GM18907 (cell line): Measurements from ENCODE around the gene FLT3LG.

ENCODE experiments used
- ATAC-seq: cut with Tn5 transposase; IDR thresholded peaks from one replicate; pipeline ENCODE4 v1.9.1; 2021; ENCODE audit warnings: mild to moderate bottlenecking, moderate library complexity; ENCODE audit not compliant: unreplicated experiment

FLT3LG gene

DNA sequence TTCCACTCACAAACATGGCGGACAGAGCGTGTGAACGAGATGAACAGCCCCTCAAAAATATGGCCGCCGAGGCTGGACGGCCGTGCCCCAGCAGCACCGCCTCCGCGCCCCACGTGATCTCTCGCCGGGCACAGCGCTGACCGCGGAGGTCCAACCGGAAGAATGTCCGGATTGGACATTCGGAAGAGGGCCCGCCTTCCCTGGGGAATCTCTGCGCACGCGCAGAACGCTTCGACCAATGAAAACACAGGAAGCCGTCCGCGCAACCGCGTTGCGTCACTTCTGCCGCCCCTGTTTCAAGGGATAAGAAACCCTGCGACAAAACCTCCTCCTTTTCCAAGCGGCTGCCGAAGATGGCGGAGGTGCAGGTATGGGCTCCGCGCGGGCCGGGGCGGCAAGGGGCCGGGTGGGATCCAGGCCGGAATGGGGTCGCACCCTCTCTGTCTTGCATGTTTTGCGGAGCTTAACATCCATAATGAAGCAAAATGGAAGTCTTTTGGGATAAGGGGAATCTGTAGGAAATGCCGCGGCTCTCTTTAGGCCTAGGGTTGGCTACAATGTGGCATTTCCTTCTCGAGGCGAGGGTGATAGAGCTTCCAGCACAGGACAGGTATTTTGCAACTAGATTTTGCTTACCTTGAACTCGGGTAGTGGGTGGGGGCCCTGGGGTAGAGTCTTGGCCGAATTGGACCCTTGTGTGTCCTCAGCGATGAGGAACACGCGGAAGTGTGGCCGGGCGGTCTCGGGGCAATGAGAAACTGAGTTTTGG, 13.4 kb downstream of the FLT3LG start, which contains the start of gene RPL13A:
TSS of gene RPL13A (plus strand) at position 332 of the 769 bp plus-strand sequence. CDS start at position 354, 22 bp downstream.
- peak; percentile 87 for ATAC-seq

GRCh38 chr19:49488046-49488862, 14.2 kb downstream of the FLT3LG start:
- no peak for ATAC-seq

- ATAC-seq: no peak
Measured at GRCh38 chr19:49488863-49489537, 15.0 kb downstream of the FLT3LG start.

DNA sequence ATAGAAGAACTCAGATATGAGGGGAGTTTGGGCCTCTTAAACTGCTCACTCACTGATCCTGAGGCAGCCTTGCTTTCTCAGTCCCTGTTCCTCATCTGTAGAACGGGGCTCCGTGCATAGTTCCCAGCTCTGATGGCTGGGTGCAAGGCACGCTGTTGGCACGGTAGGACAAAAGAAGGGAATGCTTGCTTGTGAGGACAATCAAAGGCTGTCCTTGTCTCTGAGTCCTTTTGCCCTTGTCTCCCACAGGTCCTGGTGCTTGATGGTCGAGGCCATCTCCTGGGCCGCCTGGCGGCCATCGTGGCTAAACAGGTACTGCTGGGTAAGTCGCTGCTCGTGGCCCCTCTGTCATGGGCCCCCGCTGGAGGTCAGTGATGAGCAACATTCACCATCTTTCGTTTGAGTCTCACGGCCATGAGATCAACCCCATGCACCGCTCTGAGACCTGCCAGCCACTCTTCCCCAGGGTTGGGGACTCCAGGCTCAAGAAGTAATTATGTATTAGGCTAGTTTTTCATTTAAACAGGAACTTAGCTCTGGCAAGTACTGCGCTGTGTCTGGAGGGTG, 15.7 kb downstream of the FLT3LG start:
- ATAC-seq: no peak

DNA sequence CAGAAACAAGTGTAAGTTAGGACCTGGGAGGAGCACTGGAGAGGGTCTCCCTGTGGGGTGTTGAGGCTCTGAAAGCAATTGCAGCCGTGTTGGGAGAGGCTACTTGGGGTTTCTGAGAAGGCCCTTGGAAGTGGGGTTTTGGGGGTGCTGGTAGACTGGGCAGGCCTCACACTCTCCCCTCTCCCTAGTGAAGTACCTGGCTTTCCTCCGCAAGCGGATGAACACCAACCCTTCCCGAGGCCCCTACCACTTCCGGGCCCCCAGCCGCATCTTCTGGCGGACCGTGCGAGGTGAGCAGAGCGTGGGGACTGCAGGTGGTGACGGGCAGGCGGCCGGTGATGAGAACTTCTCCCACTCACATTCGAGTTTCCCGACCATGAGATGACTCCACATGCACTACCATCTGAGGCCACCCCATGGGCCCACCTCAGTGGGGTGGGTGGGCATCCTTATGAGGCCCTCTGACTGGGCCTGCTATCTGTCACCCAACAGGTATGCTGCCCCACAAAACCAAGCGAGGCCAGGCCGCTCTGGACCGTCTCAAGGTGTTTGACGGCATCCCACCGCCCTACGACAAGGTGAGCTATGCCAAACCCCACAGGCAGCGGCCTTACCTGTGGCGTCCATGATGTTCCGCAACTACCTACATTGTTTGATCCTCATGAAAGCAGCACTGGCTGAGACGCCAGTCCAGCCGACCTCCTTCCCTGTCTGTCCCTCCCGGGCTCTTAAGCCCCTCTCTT, 16.4 kb downstream of the FLT3LG start:
- no peak for ATAC-seq

- no peak for ATAC-seq
Measured at GRCh38 chr19:49491030-49491803, 17.2 kb downstream of the FLT3LG start.

GRCh38 chr19:49491804-49492572, 18.0 kb downstream of the FLT3LG start:
- no peak for ATAC-seq

- ATAC-seq: no peak
Measured at GRCh38 chr19:49492573-49493405, 18.8 kb downstream of the FLT3LG start.

GRCh38 chr19:49496574-49497008, 22.6 kb downstream of the FLT3LG start:
- ATAC-seq: no peak

- no peak for ATAC-seq
Measured at GRCh38 chr19:49497047-49497788, 23.2 kb downstream of the FLT3LG start.

DNA sequence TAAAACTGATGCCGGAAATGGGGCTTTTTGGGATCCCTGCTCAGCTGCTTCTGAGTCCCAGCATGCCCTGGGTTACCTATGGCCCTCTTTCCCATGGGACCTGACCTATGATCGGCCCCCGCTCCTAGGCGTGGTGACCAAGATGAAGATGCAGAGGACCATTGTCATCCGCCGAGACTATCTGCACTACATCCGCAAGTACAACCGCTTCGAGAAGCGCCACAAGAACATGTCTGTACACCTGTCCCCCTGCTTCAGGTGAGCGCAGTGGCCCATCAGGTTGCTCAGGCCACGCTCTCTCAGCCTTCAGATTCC, 23.7 kb downstream of the FLT3LG start:
- no peak for ATAC-seq

DNA sequence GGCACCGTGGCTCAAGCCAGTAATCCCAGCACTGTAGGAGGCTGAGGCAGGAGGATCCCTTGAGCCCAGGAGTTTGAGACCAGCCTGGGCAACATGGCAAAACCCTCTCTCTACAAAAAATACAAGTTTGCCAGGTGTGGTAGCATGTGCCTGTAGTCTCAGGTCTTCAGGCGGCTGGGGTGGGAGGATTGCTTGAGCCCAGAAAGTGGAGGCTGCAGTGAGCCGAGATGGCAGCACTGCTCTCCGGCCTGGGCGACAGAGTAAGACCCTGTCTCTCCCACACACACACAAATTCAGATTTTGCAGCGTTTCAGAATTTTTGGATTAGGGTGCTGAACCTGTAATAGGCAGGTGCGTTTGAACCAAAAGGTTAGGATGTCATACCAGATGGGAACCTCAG, 24.5 kb downstream of the FLT3LG start:
- ATAC-seq: no peak

- ATAC-seq: no peak
Measured at GRCh38 chr19:49499030-49499670, 25.1 kb downstream of the FLT3LG start.

DNA sequence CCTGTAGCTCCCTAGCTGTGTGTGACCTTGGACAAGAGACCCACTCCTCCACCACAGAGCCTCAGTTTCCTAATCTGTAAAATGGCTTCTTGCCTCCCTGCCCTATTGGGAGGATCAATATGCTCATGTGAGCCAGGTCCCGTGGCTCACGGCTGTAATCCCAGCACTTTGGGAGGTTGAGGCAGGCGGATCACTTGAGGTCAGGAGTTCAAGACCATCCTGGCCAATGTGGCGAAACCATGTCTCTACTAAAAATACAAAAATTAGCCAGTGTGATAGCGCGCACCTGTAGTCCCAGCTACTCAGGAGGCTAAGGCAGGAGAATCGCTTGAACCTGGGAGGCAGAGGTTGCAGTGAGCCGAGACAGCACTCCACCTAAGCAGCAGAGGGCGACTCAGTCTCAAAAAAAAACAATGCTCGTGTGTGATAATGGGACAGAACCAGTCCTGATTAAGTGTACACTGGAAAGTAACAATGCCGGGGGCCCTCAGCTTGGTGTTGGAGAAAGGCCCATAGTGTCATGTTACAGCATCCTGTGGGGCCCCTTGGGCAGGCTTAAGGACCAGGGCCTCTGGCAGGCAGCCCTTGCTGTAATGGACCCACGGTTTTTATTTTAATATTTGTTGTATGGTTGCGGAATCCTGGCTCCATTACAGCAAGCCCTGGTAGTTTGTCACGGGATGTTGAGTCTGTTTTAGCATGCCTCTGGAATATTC, 29.0 kb downstream of the FLT3LG start:
- ATAC-seq: no peak

- ATAC-seq: no peak
Measured at GRCh38 chr19:49503582-49503962, 29.6 kb downstream of the FLT3LG start.

DNA sequence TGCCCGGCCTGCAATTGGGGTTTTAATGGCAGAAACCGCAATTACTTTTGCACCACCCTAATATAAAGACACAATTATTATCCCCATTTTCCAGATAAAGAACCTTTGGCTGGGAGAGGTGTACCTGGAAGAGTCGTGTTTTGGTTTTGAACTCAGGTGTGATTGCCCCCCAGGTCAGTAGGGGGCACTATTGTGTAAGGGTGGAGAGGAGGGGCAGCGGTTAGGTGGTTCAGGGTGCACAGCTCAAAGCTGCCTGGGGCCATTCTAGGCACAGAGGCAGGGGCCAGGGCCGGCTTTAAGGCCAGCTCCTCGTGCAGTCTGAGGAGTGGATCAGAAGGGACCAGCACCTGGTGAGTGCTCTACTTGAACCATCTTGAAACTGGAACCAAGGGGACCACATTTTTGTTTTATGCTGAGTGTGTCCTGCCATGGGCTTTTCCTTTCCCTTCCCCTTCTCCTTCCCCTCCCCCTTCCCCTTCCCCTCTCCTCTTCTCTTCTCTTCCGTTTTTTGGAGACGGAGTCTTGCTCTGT, 32.6 kb downstream of the FLT3LG start:
- no peak for ATAC-seq
